Adipocyte (in vitro differentiated cells): ENCODE data around the gene CFAP70.

Experiments used
- DNase-seq: peaks from one replicate; pipeline ENCODE4 v3.0.0-alpha.2; 2015; ENCODE audit warnings: low read depth
- H3K27me3 ChIP-seq: replicated peaks from 2 replicates; pipeline ENCODE4 v1.7.0; 2013; ENCODE audit warnings: mild to moderate bottlenecking, low read length, moderate library complexity; ENCODE audit not compliant: control insufficient read depth, insufficient read depth
- H3K36me3 ChIP-seq: 2 replicates; pipeline ENCODE4 v1.7.0; 2013; ENCODE audit warnings: low read length, mild to moderate bottlenecking, moderate library complexity; ENCODE audit not compliant: control insufficient read depth, insufficient read depth, severe bottlenecking
- H3K4me1 ChIP-seq: 2 replicates; pipeline ENCODE4 v1.7.0; 2013; ENCODE audit warnings: mild to moderate bottlenecking, low read length, moderate library complexity; ENCODE audit not compliant: control insufficient read depth, insufficient read depth
- H3K4me3 ChIP-seq: 2 replicates; pipeline ENCODE4 v1.7.0; 2013; ENCODE audit warnings: mild to moderate bottlenecking, low read length, moderate library complexity
- H3K9ac ChIP-seq: 2 replicates; pipeline ENCODE4 v1.7.0; 2013; ENCODE audit warnings: mild to moderate bottlenecking, low read length, moderate library complexity
- H3K9me3 ChIP-seq: 2 replicates; pipeline ENCODE4 v1.7.0; 2013; ENCODE audit warnings: mild to moderate bottlenecking, low read length, moderate library complexity; ENCODE audit not compliant: control insufficient read depth

The CFAP70 gene

DNA sequence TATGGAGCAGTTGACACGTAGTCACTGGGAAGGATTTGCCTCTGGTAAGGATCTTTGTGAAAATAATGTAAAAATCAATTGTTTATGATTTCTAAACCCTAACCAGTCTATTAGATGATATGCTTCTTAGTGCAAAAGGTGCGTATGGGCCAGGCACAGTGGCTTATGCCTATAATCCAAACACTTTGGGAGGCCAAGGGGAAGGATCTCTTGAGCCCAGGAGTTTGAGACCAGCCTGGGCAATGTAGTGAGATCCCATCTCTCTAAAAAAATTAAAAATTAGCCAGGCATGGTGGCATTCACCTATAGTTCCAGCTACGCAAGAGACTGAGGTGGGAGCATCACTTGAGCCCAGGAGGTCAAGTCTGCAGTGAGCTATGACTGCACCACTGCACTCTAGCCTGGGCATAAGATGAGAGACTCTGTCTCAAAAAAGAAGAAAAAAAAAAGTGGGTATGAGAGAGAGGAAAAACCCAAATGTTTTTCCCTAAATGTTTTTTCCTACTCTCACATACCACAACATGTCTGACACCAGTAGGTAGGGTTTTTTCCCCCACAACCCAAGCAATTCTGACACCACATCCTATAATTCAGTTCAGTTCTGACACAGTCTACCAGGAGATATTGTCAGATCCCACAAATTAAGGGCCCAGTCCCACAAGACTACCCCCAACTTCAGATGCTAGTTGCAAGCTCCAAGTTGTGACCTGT, 148.1 kb downstream of the CFAP70 start:
- Histone ChIP-seq H3K4me3 (no peak overlapping the region), H3K9me3 (no peaks in the 10 kb centered on the region), H3K9ac (no peak overlapping the region), H3K4me1 (peaks cover 10% of the 10 kb centered on the region), H3K36me3 (peaks cover 7% of the 10 kb centered on the region), H3K27me3 (no peaks in the 10 kb centered on the region)
- no peak for DNase-seq

GRCh38 chr10:73209705-73210104, 149.0 kb downstream of the CFAP70 start:
- Histone ChIP-seq H3K4me1 (peaks cover 10% of the 10 kb centered on the region), H3K9me3 (no peaks in the 10 kb centered on the region), H3K4me3 (no peak overlapping the region), H3K27me3 (no peaks in the 10 kb centered on the region), H3K9ac (no peak overlapping the region), H3K36me3 (peaks cover 7% of the 10 kb centered on the region)
- peak; percentile 46 for DNase-seq

DNA sequence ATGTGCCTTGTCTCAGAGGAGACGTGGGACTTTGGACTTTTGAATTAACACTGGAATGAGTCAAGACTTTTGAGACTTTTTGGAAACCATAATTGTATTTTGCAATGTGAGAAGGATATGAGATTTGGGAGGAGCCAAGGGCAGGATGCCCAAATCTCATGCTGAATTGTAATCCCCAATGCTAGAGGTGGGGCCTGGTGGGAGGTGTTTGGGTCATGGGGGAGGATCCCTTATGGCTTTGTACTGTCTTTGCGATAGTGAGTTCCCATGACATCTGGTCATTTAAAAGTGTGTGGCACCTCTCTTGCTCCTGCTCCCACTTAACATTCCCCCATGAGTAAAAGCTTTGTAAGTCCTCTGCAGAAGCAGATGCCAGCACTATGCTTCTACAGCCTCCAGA, 150.8 kb downstream of the CFAP70 start:
- no peak for DNase-seq
- H3K9me3 ChIP-seq, result no peaks in the 10 kb centered on the region
- peak overlapping the region; percentile 15 for H3K4me3 ChIP-seq
- H3K36me3 ChIP-seq, result peaks cover 7% of the 10 kb centered on the region
- peaks cover 10% of the 10 kb centered on the region for H3K4me1 ChIP-seq
- H3K9ac ChIP-seq, result no peak overlapping the region
- no peaks in the 10 kb centered on the region for H3K27me3 ChIP-seq

- Histone ChIP-seq H3K4me1 (peaks cover 10% of the 10 kb centered on the region), H3K36me3 (peaks cover 7% of the 10 kb centered on the region), H3K4me3 (no peak overlapping the region), H3K27me3 (no peaks in the 10 kb centered on the region), H3K9ac (no peak overlapping the region), H3K9me3 (no peaks in the 10 kb centered on the region)
- no peak for DNase-seq
Measured at GRCh38 chr10:73206385-73206784, 152.3 kb downstream of the CFAP70 start.

- H3K27me3 ChIP-seq, result no peaks in the 10 kb centered on the region
- no peak for DNase-seq
- peaks cover 8% of the 10 kb centered on the region for H3K36me3 ChIP-seq
- no peak overlapping the region for H3K9ac ChIP-seq
- H3K4me1 ChIP-seq, result peaks cover 10% of the 10 kb centered on the region
- no peak overlapping the region for H3K4me3 ChIP-seq
- no peaks in the 10 kb centered on the region for H3K9me3 ChIP-seq
Measured at GRCh38 chr10:73205890-73206289, 152.8 kb downstream of the CFAP70 start.

GRCh38 chr10:73205081-73205480, 153.6 kb downstream of the CFAP70 start:
- DNase-seq, result no peak
- Histone ChIP-seq H3K4me3 (no peak overlapping the region), H3K9ac (no peak overlapping the region), H3K9me3 (no peaks in the 10 kb centered on the region), H3K4me1 (peaks cover 10% of the 10 kb centered on the region), H3K27me3 (no peaks in the 10 kb centered on the region), H3K36me3 (peaks cover 3% of the 10 kb centered on the region)
